ENCODE results near the gene SLC10A3. TPM values are rescaled to one million over a fixed set of nuclear protein-coding genes. Genes with fewer than 3 reads are reported as not detected.

SLC10A3 gene
- polyA plus RNA-seq, 1 donor = 10.8 TPM

- no peak for DNase-seq (ENCODE audit: low read depth)
Observed at GRCh38 chrX:154484255-154485149, 5.9 kb downstream of the SLC10A3 start.

- DNase-seq (ENCODE audit: low read depth) = no peak
Observed at GRCh38 chrX:154483325-154483724, 7.1 kb downstream of the SLC10A3 start.

- no peak for DNase-seq (ENCODE audit: low read depth)
Observed at GRCh38 chrX:154482786-154483185, 7.6 kb downstream of the SLC10A3 start.

GRCh38 chrX:154481911-154482601 is 8.4 kb downstream of the SLC10A3 start:
- no peak for DNase-seq (ENCODE audit: low read depth)

- DNase-seq (ENCODE audit: low read depth) = no peak
Observed at GRCh38 chrX:154481195-154481594, 9.2 kb downstream of the SLC10A3 start.

- no peak for DNase-seq (ENCODE audit: low read depth)
Observed at GRCh38 chrX:154478728-154479622, 11.5 kb downstream of the SLC10A3 start, which contains the start of gene LAGE3. Gene LAGE3, minus strand, starts transcription at chrX:154479281. Its CDS starts 366 bp downstream, at chrX:154478915.

- no peak for DNase-seq (ENCODE audit: low read depth)
Observed at GRCh38 chrX:154477891-154478477, 12.4 kb downstream of the SLC10A3 start.

- no peak for DNase-seq (ENCODE audit: low read depth)
Observed at GRCh38 chrX:154476821-154477220, 13.6 kb downstream of the SLC10A3 start.

GRCh38 chrX:154473683-154474082 is 16.7 kb downstream of the SLC10A3 start:
- no peak for DNase-seq (ENCODE audit: low read depth)

GRCh38 chrX:154472685-154473632 is 17.5 kb downstream of the SLC10A3 start:
- no peak for DNase-seq (ENCODE audit: low read depth)

GRCh38 chrX:154471839-154472684 is 18.4 kb downstream of the SLC10A3 start:
- DNase-seq (ENCODE audit: low read depth) = no peak

GRCh38 chrX:154470914-154471568 is 19.4 kb downstream of the SLC10A3 start:
- no peak for DNase-seq (ENCODE audit: low read depth)

GRCh38 chrX:154470434-154470833 is 20.0 kb downstream of the SLC10A3 start:
- no peak for DNase-seq (ENCODE audit: low read depth)

- no peak for DNase-seq (ENCODE audit: low read depth)
Observed at GRCh38 chrX:154469880-154470279, 20.5 kb downstream of the SLC10A3 start.

- DNase-seq (ENCODE audit: low read depth) = no peak
Observed at GRCh38 chrX:154469114-154469513, 21.3 kb downstream of the SLC10A3 start.

- DNase-seq (ENCODE audit: low read depth) = no peak
Observed at GRCh38 chrX:154468217-154468616, 22.2 kb downstream of the SLC10A3 start.

GRCh38 chrX:154467556-154467955 is 22.9 kb downstream of the SLC10A3 start:
- DNase-seq (ENCODE audit: low read depth) = no peak

- no peak for DNase-seq (ENCODE audit: low read depth)
Observed at GRCh38 chrX:154466907-154467306, 23.5 kb downstream of the SLC10A3 start.

GRCh38 chrX:154466036-154466435 is 24.4 kb downstream of the SLC10A3 start:
- no peak for DNase-seq (ENCODE audit: low read depth)

Data from forelimb muscle (tissue), 1 donor.